ENCODE measurements around the gene QRFPR.

DNA sequence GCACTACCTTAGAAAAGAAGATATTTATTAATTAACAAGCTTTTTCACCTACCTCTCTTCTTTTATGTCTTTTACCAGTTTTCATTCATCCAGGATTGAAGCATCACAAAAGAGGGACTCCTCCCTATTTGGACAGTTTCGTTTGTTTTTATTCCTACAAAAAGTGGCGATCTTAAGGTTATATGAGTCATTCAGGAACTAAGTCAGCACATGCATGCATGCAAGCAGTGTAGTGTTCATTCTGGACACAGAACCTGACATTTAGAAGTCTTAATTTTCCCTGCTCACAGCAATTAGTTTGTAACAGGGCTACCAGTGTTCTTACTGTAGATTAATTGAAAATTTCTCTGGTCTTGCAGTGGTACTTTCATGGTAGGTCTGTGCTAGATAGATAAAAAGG lies 47.9 kb upstream of the QRFPR start:
- TF ChIP-seq POLR2A (IDR thresholded peaks at IDR 0.05): no peak
- TF ChIP-seq, protein P1, sequence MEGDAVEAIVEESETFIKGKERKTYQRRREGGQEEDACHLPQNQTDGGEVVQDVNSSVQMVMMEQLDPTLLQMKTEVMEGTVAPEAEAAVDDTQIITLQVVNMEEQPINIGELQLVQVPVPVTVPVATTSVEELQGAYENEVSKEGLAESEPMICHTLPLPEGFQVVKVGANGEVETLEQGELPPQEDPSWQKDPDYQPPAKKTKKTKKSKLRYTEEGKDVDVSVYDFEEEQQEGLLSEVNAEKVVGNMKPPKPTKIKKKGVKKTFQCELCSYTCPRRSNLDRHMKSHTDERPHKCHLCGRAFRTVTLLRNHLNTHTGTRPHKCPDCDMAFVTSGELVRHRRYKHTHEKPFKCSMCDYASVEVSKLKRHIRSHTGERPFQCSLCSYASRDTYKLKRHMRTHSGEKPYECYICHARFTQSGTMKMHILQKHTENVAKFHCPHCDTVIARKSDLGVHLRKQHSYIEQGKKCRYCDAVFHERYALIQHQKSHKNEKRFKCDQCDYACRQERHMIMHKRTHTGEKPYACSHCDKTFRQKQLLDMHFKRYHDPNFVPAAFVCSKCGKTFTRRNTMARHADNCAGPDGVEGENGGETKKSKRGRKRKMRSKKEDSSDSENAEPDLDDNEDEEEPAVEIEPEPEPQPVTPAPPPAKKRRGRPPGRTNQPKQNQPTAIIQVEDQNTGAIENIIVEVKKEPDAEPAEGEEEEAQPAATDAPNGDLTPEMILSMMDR (IDR thresholded peaks at IDR 0.05): no peak

Measured in uterus (tissue), 2 donors.